Ovary (tissue), 3 donors: Measurements from ENCODE around the gene HIRA.

Experiments used
- CTCF ChIP-seq, 3 donors: fragments of 450-650 bp in 2 of 3; fragments of 200-600 bp in 1 of 3; IDR thresholded peaks; one replicate each; pipeline versions ENCODE4 v1.5.1 to v1.8.0; 2016 to 2022; ENCODE audit warnings: antibody characterized with exemption in 3 of 3, mild to moderate bottlenecking in 1 of 3
- POLR2A ChIP-seq: fragments of 450-650 bp; IDR thresholded peaks from one replicate; pipeline ENCODE4 v1.6.1; 2017; ENCODE audit warnings: antibody characterized with exemption, mild to moderate bottlenecking, moderate library complexity
- donor health status: DM: no; HTN: no; CAD: no.

DNA sequence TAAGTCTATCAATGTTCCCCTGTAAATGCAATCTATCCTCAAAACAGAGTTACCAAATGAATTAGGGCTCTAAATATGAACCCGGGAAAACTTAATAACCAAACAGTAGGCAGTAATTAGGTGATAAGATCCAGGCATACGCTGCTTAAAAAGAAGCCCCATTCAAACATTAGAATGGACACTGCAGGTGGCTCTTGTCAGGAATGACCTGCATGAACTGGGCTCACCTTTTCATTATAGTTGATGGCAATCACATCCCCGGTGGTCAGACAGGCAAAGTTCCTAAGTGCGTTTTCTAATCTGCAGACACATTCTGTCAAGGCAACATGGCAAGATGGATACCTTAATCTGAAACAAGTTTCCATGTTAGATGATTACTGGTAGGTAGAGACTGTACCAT is 33.4 kb upstream of the HIRA start:
- no peak for TF ChIP-seq CTCF (IDR thresholded peaks at IDR 0.05)
- no peak for TF ChIP-seq POLR2A
